DOHH2 (cell line): ENCODE results near the gene TUBA3C.

Experiments
- CTCF ChIP-seq: fragments of 200-600 bp; sonication (generic); IDR thresholded peaks from one replicate; pipeline ENCODE4 v1.5.1; 2014; ENCODE audit warnings: antibody characterized with exemption, mild to moderate bottlenecking, low read depth, low read length; ENCODE audit not compliant: poor library complexity, severe bottlenecking
- EZH2phosphoT487 ChIP-seq: fragments of 200-600 bp; sonication (generic); IDR thresholded peaks from 2 replicates; pipeline ENCODE4 v1.6.1; 2017; ENCODE audit warnings: borderline replicate concordance, mild to moderate bottlenecking, antibody characterized with exemption, low read length, moderate library complexity, mixed read lengths

GRCh38 chr13:19171563-19171962, 10.1 kb downstream of the TUBA3C start:
- no peak for TF ChIP-seq CTCF
- no peak for TF ChIP-seq EZH2phosphoT487
